H1 (cell line): ENCODE results near the gene PIGX. TPM values are rescaled to one million over a fixed set of nuclear protein-coding genes. Genes with fewer than 3 reads are reported as not detected.

Experiments used
- ASH2L ChIP-seq: fragments of 200-600, 300-600 bp; sonication (generic); IDR thresholded peaks from one replicate; pipeline ENCODE4 v1.7.1; 2017; ENCODE audit warnings: low read length
- SP4 ChIP-seq: IDR thresholded peaks from 2 replicates; pipeline ENCODE4 v1.6.1; 2012; ENCODE audit warnings: low read length, inconsistent platforms
- polyA plus RNA-seq, 7 experiments: library from polyadenylated mRNA; depleted of rRNA in 3 of 7; stranded (reverse) in 5 of 7; unstranded in 2 of 7; fragments of >200 nt in 5 of 7; fragments of 200-250 nt in 2 of 7; gene quantifications; 1 replicate in 5 of 7; 2 replicates in 1 of 7; 4 replicates in 1 of 7; pipeline versions ENCODE4 v1.2.1 to v1.2.3, GENCODE V29; 2011 to 2013; ENCODE audit warnings: missing spikeins in 2 of 7, mixed read lengths in 2 of 7
- total RNA-seq: library from RNA; stranded (reverse); fragmentation: NEBNext Ultra II Directional; extraction: Animal tissue kit (Norgen Biotek cat#: 25700); gene quantifications from 2 replicates; pipeline ENCODE4 v1.2.1, GENCODE V29; 2021

PIGX gene
- total and polyA plus RNA-seq, 2 of the 8 experiments (the other 6 are each of a cell fraction or from before 2014, with no cell fraction given), result 7.0 to 14.9 TPM

- TF ChIP-seq ASH2L, result no peak
- no peak for TF ChIP-seq SP4
These were observed 34.2 kb upstream of the PIGX start (continued) for GRCh38 chr3:196677931-196678330.
